Liver (tissue), 9 donors: ENCODE data around the gene C1orf21. TPM values are rescaled to one million over a fixed set of nuclear protein-coding genes. Genes with fewer than 3 reads are reported as not detected.

Source experiments
- DNase-seq: peaks from one replicate; pipeline ENCODE4 v3.0.0-alpha.2; 2017; ENCODE audit warnings: low spot score
- H3K27ac ChIP-seq, 2 donors: one replicate each; pipeline ENCODE4 v1.7.0; 2013; ENCODE audit warnings: inconsistent platforms in 2 of 2, low read length in 2 of 2, control low read depth in 1 of 2, low read depth in 1 of 2, mild to moderate bottlenecking in 1 of 2
- H3K27me3 ChIP-seq, 4 donors: one replicate each; pipeline versions ENCODE4 v1.6.1 to v1.7.0; 2013; ENCODE audit warnings: low read length in 3 of 4, inconsistent platforms in 1 of 4, mild to moderate bottlenecking in 1 of 4, moderate library complexity in 1 of 4; ENCODE audit not compliant: control insufficient read depth in 4 of 4, insufficient read depth in 4 of 4
- H3K36me3 ChIP-seq, 4 donors: one replicate each; pipeline versions ENCODE4 v1.6.1 to v1.7.0; 2013; ENCODE audit warnings: low read length in 3 of 4, mild to moderate bottlenecking in 3 of 4, low read depth in 1 of 4, moderate library complexity in 1 of 4; ENCODE audit not compliant: control insufficient read depth in 4 of 4, insufficient read depth in 3 of 4
- H3K4me1 ChIP-seq, 4 donors: one replicate each; pipeline versions ENCODE4 v1.6.1 to v1.7.0; 2013; ENCODE audit warnings: low read length in 3 of 4, mild to moderate bottlenecking in 3 of 4, moderate library complexity in 1 of 4; ENCODE audit not compliant: control insufficient read depth in 4 of 4, insufficient read depth in 4 of 4
- H3K4me3 ChIP-seq, 3 donors: one replicate each; pipeline versions ENCODE4 v1.6.1 to v1.7.0; 2013; ENCODE audit warnings: low read length in 3 of 3, control low read depth in 1 of 3, low read depth in 1 of 3, mild to moderate bottlenecking in 1 of 3
- H3K9ac ChIP-seq, 2 donors: one replicate each; pipeline ENCODE4 v1.7.0; 2013; ENCODE audit warnings: low read length in 2 of 2, mild to moderate bottlenecking in 2 of 2, moderate library complexity in 2 of 2, control low read depth in 1 of 2, low read depth in 1 of 2
- H3K9me3 ChIP-seq, 4 donors: one replicate each; pipeline versions ENCODE4 v1.6.1 to v1.7.0; 2013; ENCODE audit warnings: low read length in 3 of 4; ENCODE audit not compliant: control insufficient read depth in 4 of 4
- ATF3 ChIP-seq: IDR thresholded peaks from 2 replicates; pipeline ENCODE4 v1.6.1; 2016; ENCODE audit warnings: antibody characterized with exemption
- CTCF ChIP-seq: fragments of 150-350 bp; IDR thresholded peaks from 2 replicates; pipeline ENCODE4 v1.5.1; 2017; ENCODE audit warnings: improper control_type of control experiment, low read depth, low read length; ENCODE audit not compliant: missing input control
- FOXA1 ChIP-seq: IDR thresholded peaks from 2 replicates; pipeline ENCODE4 v1.6.1; 2016; ENCODE audit warnings: antibody characterized with exemption
- FOXA2 ChIP-seq: IDR thresholded peaks from 2 replicates; pipeline ENCODE4 v1.6.1; 2016; ENCODE audit warnings: antibody characterized with exemption
- GABPA ChIP-seq, 2 donors: IDR thresholded peaks in 1 of 2; conservative IDR thresholded peaks in 1 of 2; 2 replicates each; pipeline ENCODE4 v1.6.1; 2016; ENCODE audit warnings: antibody characterized with exemption in 2 of 2, mild to moderate bottlenecking in 1 of 2, moderate library complexity in 1 of 2
- HNF4A ChIP-seq, 2 donors: conservative IDR thresholded peaks; 2 replicates each; pipeline ENCODE4 v1.6.1; 2016; ENCODE audit warnings: antibody characterized with exemption in 2 of 2, mild to moderate bottlenecking in 2 of 2
- JUND ChIP-seq, 2 donors: IDR thresholded peaks; 2 replicates each; pipeline ENCODE4 v1.6.1; 2016; ENCODE audit warnings: antibody characterized with exemption in 2 of 2
- MAX ChIP-seq: IDR thresholded peaks from 2 replicates; pipeline ENCODE4 v1.6.1; 2016; ENCODE audit warnings: antibody characterized with exemption
- NR2F2 ChIP-seq: IDR thresholded peaks from 2 replicates; pipeline ENCODE4 v1.6.1; 2016; ENCODE audit warnings: antibody characterized with exemption
- RAD21 ChIP-seq, 2 donors: IDR thresholded peaks; 2 replicates each; pipeline ENCODE4 v1.6.1; 2016; ENCODE audit warnings: antibody characterized with exemption in 2 of 2, mild to moderate bottlenecking in 2 of 2
- REST ChIP-seq: IDR thresholded peaks from 2 replicates; pipeline ENCODE4 v1.6.1; 2016; ENCODE audit warnings: antibody characterized with exemption, mild to moderate bottlenecking
- SP1 ChIP-seq: IDR thresholded peaks from 2 replicates; pipeline ENCODE4 v1.6.1; 2018; ENCODE audit warnings: antibody characterized with exemption, mild to moderate bottlenecking
- TAF1 ChIP-seq: conservative IDR thresholded peaks from 2 replicates; pipeline ENCODE4 v1.6.1; 2016; ENCODE audit warnings: antibody characterized with exemption, mild to moderate bottlenecking
- YY1 ChIP-seq: IDR thresholded peaks from 2 replicates; pipeline ENCODE4 v1.6.1; 2016; ENCODE audit warnings: antibody characterized with exemption, mild to moderate bottlenecking
- WGBS: extraction: QIAGEN DNeasy Blood & Tissue Kit; methylation state at CpG from one replicate; pipeline ENCODE4 v1.1.7; 2013; 5-methylcytosine and 5-hydroxymethylcytosine counted together
- polyA plus RNA-seq, 2 donors: library from polyadenylated mRNA; stranded (reverse) in 1 of 2; unstranded in 1 of 2; fragments of 200-250 nt in 1 of 2; fragments of >200 nt in 1 of 2; fragmentation: Nextera tagmentation in 1 of 2; extraction: Ambion mirVana in 1 of 2; gene quantifications; one replicate each; pipeline versions ENCODE4 v1.2.1 to v1.2.3, GENCODE V29; 2013 to 2015
- total RNA-seq, 2 donors: library from RNA; depleted of rRNA; stranded (reverse); fragments of >200 nt; gene quantifications; one replicate each; pipeline ENCODE4 v1.2.3, GENCODE V29; 2014
- donor health status: healthy.
- donor health status: healthy.
- donor health status: healthy.
- donor health status: healthy.
- donor health status: healthy.

C1orf21 gene
- total and polyA plus RNA-seq, 4 donors = 2.3 to 21.3 (median 13.4) TPM

GRCh38 chr1:184356891-184357290 lies 29.9 kb upstream of the C1orf21 start (continued):
- TF ChIP-seq ATF3 (no peak), CTCF (no peak), FOXA1 (no peak), MAX (no peak), SP1 (no peak), TAF1 (no peak), YY1 (no peak), GABPA (IDR thresholded peaks at IDR 0.05 in 1 of 2, conservative IDR thresholded peaks at IDR 0.05 in 1 of 2) (no peak), NR2F2 (no peak), FOXA2 (no peak)

GRCh38 chr1:184358256-184358655 lies 28.6 kb upstream of the C1orf21 start:
- no peaks in the 10 kb centered on the region for H3K4me1 ChIP-seq
- H3K4me3 ChIP-seq = no peak overlapping the region
- no peaks in the 10 kb centered on the region for H3K27me3 ChIP-seq
- H3K36me3 ChIP-seq = no peaks in the 10 kb centered on the region
- no peak overlapping the region for H3K27ac ChIP-seq
- H3K9ac ChIP-seq = no peak overlapping the region
- DNase-seq = no peak
- H3K9me3 ChIP-seq = no peaks in the 10 kb centered on the region
- TF ChIP-seq REST (no peak), ATF3 (no peak), GABPA (IDR thresholded peaks at IDR 0.05 in 1 of 2, conservative IDR thresholded peaks at IDR 0.05 in 1 of 2) (no peak), JUND (IDR thresholded peaks at IDR 0.05) (no peak), TAF1 (no peak), HNF4A (conservative IDR thresholded peaks at IDR 0.05) (no peak), RAD21 (IDR thresholded peaks at IDR 0.05) (no peak), YY1 (no peak), CTCF (no peak)
- WGBS = 95% methylated on average over 1 of the region's 1 CpG
